NT2/D1 (cell line): ENCODE results near the gene KCTD3.

Experiments used
- SUZ12 ChIP-seq: IDR thresholded peaks from 2 replicates; pipeline ENCODE4 v1.6.1; 2011; ENCODE audit not compliant: insufficient read length, insufficient read depth; ENCODE audit errors: extremely low read depth
- YY1 ChIP-seq: IDR thresholded peaks from 2 replicates; pipeline ENCODE4 v1.6.1; 2011; ENCODE audit not compliant: insufficient read length, insufficient read depth

DNA sequence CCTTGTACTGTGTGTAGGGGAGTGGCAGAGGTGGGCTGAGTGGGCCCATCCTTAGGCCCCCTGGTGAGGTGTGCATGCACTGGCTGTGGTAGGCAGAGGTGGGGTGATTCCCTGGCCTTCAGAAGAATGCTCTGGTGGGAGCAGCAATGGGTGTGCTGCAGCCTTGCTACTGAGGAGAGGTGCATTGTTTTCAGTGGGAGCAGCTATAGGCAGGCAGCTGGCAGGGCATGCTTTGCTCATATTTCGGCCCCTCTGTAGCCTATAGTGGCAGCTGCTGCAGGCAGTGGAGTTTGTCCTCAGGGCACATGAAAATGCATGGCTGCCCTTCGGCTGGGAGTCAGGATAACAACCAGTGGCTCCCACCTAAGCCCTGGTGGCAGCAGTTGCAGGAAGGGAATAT is 10.1 kb upstream of the KCTD3 start:
- no peak for TF ChIP-seq SUZ12
- TF ChIP-seq YY1: no peak
